HepG2 (cell line): ENCODE data around the gene DCTN1. TPM values are rescaled to one million over a fixed set of nuclear protein-coding genes. Genes with fewer than 3 reads are reported as not detected.
A peak's percentile ranks its signal among the peaks of the same experiment; 100 is the strongest.

Experiments used
- ATRX ChIP-seq: sonication (generic); formaldehyde crosslinking; IDR thresholded peaks from 2 replicates; pipeline ENCODE4 v1.4.0; 2020; ENCODE audit warnings: missing genetic modification reagents, borderline replicate concordance
- BCL6 ChIP-seq: IDR thresholded peaks from 2 replicates; pipeline ENCODE4 v1.6.1; 2016; ENCODE audit warnings: missing genetic modification reagents, missing compliant biosample characterization
- GABPB1 ChIP-seq: IDR thresholded peaks from 2 replicates; pipeline ENCODE4 v1.6.1; 2016; ENCODE audit warnings: mild to moderate bottlenecking, missing genetic modification reagents, moderate library complexity, missing compliant biosample characterization
- HNF1A ChIP-seq, 2 experiments: sonication (generic) in 1 of 2; formaldehyde crosslinking in 1 of 2; IDR thresholded peaks; 2 replicates each; pipeline versions ENCODE4 v1.4.0 to v1.6.1; 2016 to 2020; ENCODE audit warnings: borderline replicate concordance in 1 of 2, low read depth in 1 of 2, mild to moderate bottlenecking in 1 of 2, missing genetic modification reagents in 1 of 2
- JUN ChIP-seq: sonication (generic); formaldehyde crosslinking; IDR thresholded peaks from 2 replicates; pipeline ENCODE4 v1.4.0; 2020; ENCODE audit warnings: mild to moderate bottlenecking, missing genetic modification reagents
- KAT8 ChIP-seq: IDR thresholded peaks from 2 replicates; pipeline ENCODE4 v1.6.1; 2016; ENCODE audit warnings: missing genetic modification reagents, missing compliant biosample characterization
- KLF12 ChIP-seq: sonication (generic); formaldehyde crosslinking; IDR thresholded peaks from 2 replicates; pipeline ENCODE4 v1.4.0; 2020; ENCODE audit warnings: missing genetic modification reagents, borderline replicate concordance
- MYPOP ChIP-seq: sonication (generic); formaldehyde crosslinking; IDR thresholded peaks from 2 replicates; pipeline ENCODE4 v1.8.1; 2023; ENCODE audit warnings: mild to moderate bottlenecking, moderate library complexity, missing genetic modification reagents
- ONECUT2 ChIP-seq: sonication (generic); formaldehyde crosslinking; IDR thresholded peaks from 2 replicates; pipeline ENCODE4 v1.4.0; 2020; ENCODE audit warnings: missing genetic modification reagents
- USF2 ChIP-seq, 2 experiments: sonication (generic) in 1 of 2; formaldehyde crosslinking in 1 of 2; IDR thresholded peaks; 2 replicates each; pipeline versions ENCODE4 v1.5.1 to v1.6.1; 2011 to 2020; ENCODE audit warnings: borderline replicate concordance in 1 of 2, low read depth in 1 of 2, low read length in 1 of 2, mild to moderate bottlenecking in 1 of 2, missing genetic modification reagents in 1 of 2, moderate library complexity in 1 of 2
- ZNF101 ChIP-seq: sonication (generic); formaldehyde crosslinking; IDR thresholded peaks from 2 replicates; pipeline ENCODE4 v1.4.0; 2020; ENCODE audit warnings: mild to moderate bottlenecking, low read depth, missing genetic modification reagents, borderline replicate concordance
- ZNF597 ChIP-seq: sonication (generic); formaldehyde crosslinking; IDR thresholded peaks from 2 replicates; pipeline ENCODE4 v1.5.0; 2020; ENCODE audit warnings: missing genetic modification reagents
- ZNF747 ChIP-seq: sonication (generic); formaldehyde crosslinking; IDR thresholded peaks from 2 replicates; pipeline ENCODE4 v1.8.1; 2023; ENCODE audit warnings: missing genetic modification reagents, mild to moderate bottlenecking, borderline replicate concordance
- polyA plus RNA-seq, 8 experiments: library from polyadenylated mRNA; depleted of rRNA in 3 of 8; stranded (reverse) in 7 of 8; unstranded in 1 of 8; fragments of >200 nt; fragmentation: Illumina TruSeq in 4 of 8; extraction: Trizol in 4 of 8; gene quantifications; 2 replicates each; pipeline versions ENCODE4 v1.2.1 to v1.2.3, GENCODE V29; 2011 to 2016; ENCODE audit warnings: low read depth in 4 of 8, missing spikeins in 1 of 8, mixed read lengths in 1 of 8; ENCODE audit not compliant: insufficient read depth in 1 of 8
- total RNA-seq, 5 experiments: library from RNA; depleted of rRNA; stranded (reverse); fragments of >200 nt; fragmentation: Illumina TruSeq; extraction: Trizol; gene quantifications; 2 replicates each; pipeline ENCODE4 v1.2.3, GENCODE V29; 2016; ENCODE audit warnings: low read depth in 1 of 5

Gene DCTN1
- total and polyA plus RNA-seq, 2 of the 13 experiments (the other 11 are each of a cell fraction or from before 2014, with no cell fraction given), result 73.2 to 122 TPM

GRCh38 chr2:74391580-74392448 lies 11.7 kb upstream of the DCTN1 start (continued):
- TF ChIP-seq HNF1A (IDR thresholded peaks at IDR 0.05; ENCODE audit: low read depth), result no peak
- TF ChIP-seq HNF1A (CRISPR knock-in tag; IDR thresholded peaks at IDR 0.05; ENCODE audit: borderline replicate concordance), result no peak
- TF ChIP-seq ONECUT2, result 0 out of 2 replicates have a peak, but pooled peaks have one; percentile 2
- TF ChIP-seq GABPB1 (CRISPR knock-in tag), result peak; percentile 80
- TF ChIP-seq ZNF747 (CRISPR knock-in tag), result no peak
- no peak for TF ChIP-seq JUN (CRISPR knock-in tag)
- no peak for TF ChIP-seq ATRX (CRISPR knock-in tag)
- peak; percentile 60; the same call in 1 of the 2 replicates for TF ChIP-seq BCL6 (CRISPR knock-in tag)
- TF ChIP-seq ZNF101 (CRISPR knock-in tag), result no peak
- no peak for TF ChIP-seq USF2 (IDR thresholded peaks at IDR 0.05; ENCODE audit: low read depth, low read length)
- TF ChIP-seq USF2 (CRISPR knock-in tag; IDR thresholded peaks at IDR 0.05; ENCODE audit: borderline replicate concordance), result no peak
- TF ChIP-seq ZNF597 (CRISPR knock-in tag), result no peak
- peak; percentile 86 for TF ChIP-seq KAT8
- peak; percentile 64; the same call in 1 of the 2 replicates for TF ChIP-seq MYPOP (CRISPR knock-in tag)
- TF ChIP-seq KLF12, result peak; percentile 65; the same call in 1 of the 2 replicates
